GM23338 (cell line): ENCODE results near the gene CLIC3.

Source experiments
- CREB1 ChIP-seq: fragments of 250-450 bp; sonication (Bioruptor Pico); IDR thresholded peaks from 2 replicates; pipeline ENCODE4 v1.5.0; 2020; ENCODE audit warnings: low read depth, mild to moderate bottlenecking, moderate library complexity
- EZH2phosphoT487 ChIP-seq: fragments of 200-600 bp; sonication (generic); IDR thresholded peaks from one replicate; pipeline ENCODE4 v1.8.1; 2018; ENCODE audit warnings: antibody characterized with exemption; ENCODE audit not compliant: unreplicated experiment
- POLR2AphosphoS5 ChIP-seq: IDR thresholded peaks from 2 replicates; pipeline ENCODE4 v1.6.1; 2016; ENCODE audit warnings: antibody characterized with exemption, low read depth
- TF ChIP-seq, protein P1 (sequence below), 2 experiments: fragments of 200-600 bp in 1 of 2; sonication (generic) in 1 of 2; conservative IDR thresholded peaks; 2 replicates each; pipeline versions ENCODE4 v1.5.1 to v1.6.1; 2016 to 2017; ENCODE audit warnings: antibody characterized with exemption in 2 of 2, low read depth in 2 of 2, mild to moderate bottlenecking in 2 of 2, moderate library complexity in 1 of 2

- TF ChIP-seq, protein P1, sequence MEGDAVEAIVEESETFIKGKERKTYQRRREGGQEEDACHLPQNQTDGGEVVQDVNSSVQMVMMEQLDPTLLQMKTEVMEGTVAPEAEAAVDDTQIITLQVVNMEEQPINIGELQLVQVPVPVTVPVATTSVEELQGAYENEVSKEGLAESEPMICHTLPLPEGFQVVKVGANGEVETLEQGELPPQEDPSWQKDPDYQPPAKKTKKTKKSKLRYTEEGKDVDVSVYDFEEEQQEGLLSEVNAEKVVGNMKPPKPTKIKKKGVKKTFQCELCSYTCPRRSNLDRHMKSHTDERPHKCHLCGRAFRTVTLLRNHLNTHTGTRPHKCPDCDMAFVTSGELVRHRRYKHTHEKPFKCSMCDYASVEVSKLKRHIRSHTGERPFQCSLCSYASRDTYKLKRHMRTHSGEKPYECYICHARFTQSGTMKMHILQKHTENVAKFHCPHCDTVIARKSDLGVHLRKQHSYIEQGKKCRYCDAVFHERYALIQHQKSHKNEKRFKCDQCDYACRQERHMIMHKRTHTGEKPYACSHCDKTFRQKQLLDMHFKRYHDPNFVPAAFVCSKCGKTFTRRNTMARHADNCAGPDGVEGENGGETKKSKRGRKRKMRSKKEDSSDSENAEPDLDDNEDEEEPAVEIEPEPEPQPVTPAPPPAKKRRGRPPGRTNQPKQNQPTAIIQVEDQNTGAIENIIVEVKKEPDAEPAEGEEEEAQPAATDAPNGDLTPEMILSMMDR (conservative IDR thresholded peaks at IDR 0.05; ENCODE audit: low read depth in 2 of 2) = no peak
- TF ChIP-seq EZH2phosphoT487 = no peak
- TF ChIP-seq POLR2AphosphoS5 = no peak
- no peak for TF ChIP-seq CREB1 (CRISPR knock-in tag)
These were observed 11.8 kb downstream of the CLIC3 start for GRCh38 chr9:136984464-136985026.
